NCI-H2196 (cell line): ENCODE data around the gene FKBP1A.

Source experiments
- DNase-seq: peaks from one replicate; lab custom pipeline; 2025; ENCODE audit not compliant: unreplicated experiment; lab: John Stamatoyannopoulos, UW

The FKBP1A gene

GRCh38 chr20:1320016-1320415, 72.8 kb downstream of the FKBP1A start:
- no peak for DNase-seq

GRCh38 chr20:1319462-1319861, 73.4 kb downstream of the FKBP1A start:
- no peak for DNase-seq

GRCh38 chr20:1319051-1319450, 73.8 kb downstream of the FKBP1A start:
- no peak for DNase-seq
